PC-9 (cell line): Measurements from ENCODE around the gene PGAP3. TPM values are rescaled to one million over a fixed set of nuclear protein-coding genes. Genes with fewer than 3 reads are reported as not detected.
A peak's percentile ranks its signal among the peaks of the same experiment; 100 is the strongest.

Experiments
- BruUV-seq: library from RNA; stranded (reverse); fragments of 400-500 nt; replicated peaks from 2 replicates; lab custom pipeline; 2021; lab: Mats Ljungman, UMichigan
- CTCF ChIA-PET: fragments of 300-600 bp; sonication (Branson Sonifier 250); formaldehyde crosslinking; loops from one replicate; lab custom pipeline; 2022; ENCODE audit warnings: antibody characterized with exemption; lab: Charles Lee
- POLR2A ChIA-PET: fragments of 300-600 bp; sonication (Branson Sonifier 250); formaldehyde crosslinking; loops from one replicate; lab custom pipeline; 2022; ENCODE audit warnings: antibody characterized with exemption; ENCODE audit not compliant: unreplicated experiment; lab: Charles Lee
- DNase-seq, 2 experiments: peaks; one replicate each; pipeline versions ENCODE4 v3.0.0 to v3.0.0-alpha.2; 2015 to 2022; ENCODE audit warnings: mixed read lengths in 1 of 2
- H2AFZ ChIP-seq: fragments of 200-600 bp; sonication (generic); 2 replicates; pipeline ENCODE4 v1.8.1; 2017; ENCODE audit warnings: antibody characterized with exemption
- H3F3A ChIP-seq: fragments of 200-600 bp; sonication (generic); 2 replicates; pipeline ENCODE4 v1.8.1; 2017; ENCODE audit warnings: antibody characterized with exemption, mild to moderate bottlenecking, low read depth; ENCODE audit not compliant: insufficient read depth
- H3K27ac ChIP-seq: fragments of 200-600 bp; sonication (generic); 2 replicates; pipeline ENCODE4 v1.6.1; 2016; ENCODE audit warnings: mixed run types
- H3K27me3 ChIP-seq: fragments of 200-600 bp; sonication (generic); 2 replicates; pipeline ENCODE4 v1.6.1; 2016; ENCODE audit warnings: low read depth, mixed run types; ENCODE audit not compliant: insufficient read depth
- H3K36me3 ChIP-seq: fragments of 200-600 bp; sonication (generic); 2 replicates; pipeline ENCODE4 v1.6.1; 2016; ENCODE audit warnings: low read depth, mixed run types
- H3K4me1 ChIP-seq: fragments of 200-600 bp; sonication (generic); replicated peaks from 2 replicates; pipeline ENCODE4 v1.6.1; 2016; ENCODE audit warnings: mixed run types; ENCODE audit not compliant: insufficient read depth
- H3K4me2 ChIP-seq: fragments of 200-600 bp; sonication (generic); 2 replicates; pipeline ENCODE4 v1.6.1; 2017; ENCODE audit warnings: mixed run types
- H3K4me3 ChIP-seq: fragments of 200-600 bp; sonication (generic); 2 replicates; pipeline ENCODE4 v1.6.1; 2016; ENCODE audit warnings: mixed run types
- H3K79me2 ChIP-seq: fragments of 200-600 bp; sonication (generic); 2 replicates; pipeline ENCODE4 v1.6.1; 2017; ENCODE audit warnings: low read depth, mixed run types
- H3K9me2 ChIP-seq: fragments of 200-600 bp; sonication (generic); 2 replicates; pipeline ENCODE4 v1.8.1; 2017; ENCODE audit warnings: mild to moderate bottlenecking; ENCODE audit not compliant: insufficient read depth
- H3K9me3 ChIP-seq: fragments of 200-600 bp; sonication (generic); 2 replicates; pipeline ENCODE4 v1.8.1; 2016; ENCODE audit warnings: low read depth; ENCODE audit not compliant: insufficient read depth
- H4K20me1 ChIP-seq: fragments of 200-600 bp; sonication (generic); 2 replicates; pipeline ENCODE4 v1.8.1; 2017; ENCODE audit not compliant: insufficient read depth
- EZH2 ChIP-seq: fragments of 200-600 bp; sonication (generic); IDR thresholded peaks from 2 replicates; pipeline ENCODE4 v1.8.0; 2017; ENCODE audit warnings: antibody characterized with exemption, low read depth
- intact Hi-C: fragments of 100-400 bp; cut with micrococcal nuclease; formaldehyde crosslinking; loops from one replicate; pipeline ENCODE4 v1.10.0; 2022; ENCODE audit not compliant: unreplicated experiment
- total RNA-seq: library from RNA; stranded (reverse); gene quantifications from 2 replicates; pipeline ENCODE4 v1.2.3, GENCODE V29; 2021
- TF ChIP-seq, protein P1 (sequence below): fragments of 200-600 bp; sonication (generic); conservative IDR thresholded peaks from 2 replicates; pipeline ENCODE4 v1.6.1; 2017; ENCODE audit warnings: mixed run types, antibody characterized with exemption, mild to moderate bottlenecking, moderate library complexity

PGAP3 gene
- total RNA-seq, 1 experiment from 2014 or later, result 15.0 TPM

DNA sequence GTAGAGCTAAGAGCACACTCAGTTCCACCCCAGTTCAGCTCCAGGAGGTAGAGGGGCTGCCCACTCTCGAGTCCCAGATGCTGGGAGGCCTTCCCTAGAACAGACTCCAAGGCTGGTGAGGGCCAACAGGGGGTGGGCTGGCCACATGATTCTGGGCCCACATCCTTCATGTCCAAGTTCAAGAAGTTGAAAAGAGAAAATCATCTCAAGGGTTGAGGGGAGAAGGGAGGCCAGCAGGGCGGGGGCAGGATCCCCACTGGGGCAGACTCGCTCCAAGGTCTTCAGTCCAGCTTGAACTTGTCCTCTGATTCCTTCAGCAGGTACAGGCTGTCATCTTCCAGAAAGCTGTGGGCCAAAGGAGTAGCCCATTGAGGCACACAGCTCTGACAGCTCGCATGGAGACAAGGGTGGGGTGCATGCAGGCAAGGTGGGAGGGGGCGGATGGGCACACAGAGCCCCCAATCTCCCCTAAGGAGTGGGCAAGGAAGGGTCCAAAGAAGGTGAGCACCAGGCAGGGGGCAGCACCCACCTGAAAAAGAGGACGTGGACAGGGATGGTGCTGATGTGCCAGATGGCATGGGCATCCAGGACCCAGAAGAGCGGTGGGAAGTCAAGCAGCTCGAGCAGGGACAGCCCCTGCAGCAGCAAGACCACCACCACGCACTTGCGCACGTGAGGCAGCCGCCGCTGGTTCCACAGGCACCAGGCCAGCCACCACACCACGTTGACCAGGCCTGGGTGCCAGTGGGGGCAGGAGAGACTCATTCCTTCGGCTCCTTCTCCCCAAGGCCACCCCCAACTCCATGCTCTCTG, 15.1 kb downstream of the PGAP3 start:
- CTCF ChIA-PET, result interaction anchor here (1.7 kb wide), 1 partner anchor 21 kb away, joined by 4 read pairs; no protein-coding TSS in a partner anchor
- POLR2A ChIA-PET, result no interaction called here

DNA sequence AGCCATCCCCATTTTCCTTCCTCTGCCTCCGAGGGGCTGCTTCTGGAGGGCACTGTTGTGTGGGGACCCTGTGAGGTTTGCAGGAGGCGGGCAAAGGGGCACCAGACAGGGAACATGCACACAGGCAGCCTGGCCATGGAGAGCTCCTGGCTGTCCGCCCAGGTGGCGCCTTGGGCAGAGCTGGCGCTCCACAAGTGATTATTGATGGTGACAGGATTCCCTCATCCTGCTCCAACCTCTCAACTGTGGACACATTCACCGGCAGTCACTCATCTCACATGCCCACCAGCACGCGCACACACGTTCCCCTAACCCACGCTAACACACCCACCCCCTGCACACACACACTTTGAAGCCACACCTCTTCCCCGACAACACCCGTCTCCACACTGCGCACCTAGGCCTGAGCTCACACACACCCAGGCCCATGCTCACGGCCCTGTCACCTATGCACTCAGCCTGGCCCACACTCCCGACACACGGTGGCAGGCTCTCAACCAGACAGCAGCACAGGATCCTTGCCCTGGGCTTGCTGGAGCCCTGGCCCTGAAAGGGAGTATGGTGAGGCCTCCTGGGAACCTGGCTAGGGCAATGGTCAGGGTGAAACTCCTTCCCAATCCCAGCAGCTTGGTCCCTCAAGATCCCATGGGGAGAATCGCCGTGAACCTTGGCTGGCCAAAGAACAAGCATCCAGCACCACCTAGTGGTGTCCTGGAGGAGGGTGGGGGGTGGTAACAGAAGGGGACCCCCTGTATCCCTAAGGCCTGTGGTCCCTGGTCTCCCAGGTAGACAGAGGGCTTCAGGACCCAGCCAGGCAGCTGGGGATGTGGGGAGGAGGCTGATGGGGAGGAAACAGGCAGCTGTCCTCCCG, 16.0 kb downstream of the PGAP3 start:
- H2AFZ ChIP-seq, result no peak overlapping the region
- no peak overlapping the region for H3K27ac ChIP-seq
- no peak overlapping the region for H3K4me3 ChIP-seq
- DNase-seq, result no peak
- ChIA-PET POLR2A (interaction anchor here (0.9 kb wide), 1 partner anchor 58 kb away, joined by 3 read pairs; no protein-coding TSS in a partner anchor), CTCF (interaction anchor here (1.7 kb wide), 1 partner anchor 20 kb away, joined by 4 read pairs; no protein-coding TSS in a partner anchor)
- no TSS peak for BruUV-seq
- H3K36me3 ChIP-seq, result no peaks in the 10 kb centered on the region
- no peaks in the 10 kb centered on the region for H3K9me3 ChIP-seq
- H3K4me2 ChIP-seq, result no peak overlapping the region
- H3K9me2 ChIP-seq, result no peaks in the 10 kb centered on the region
- TF ChIP-seq, protein P1, sequence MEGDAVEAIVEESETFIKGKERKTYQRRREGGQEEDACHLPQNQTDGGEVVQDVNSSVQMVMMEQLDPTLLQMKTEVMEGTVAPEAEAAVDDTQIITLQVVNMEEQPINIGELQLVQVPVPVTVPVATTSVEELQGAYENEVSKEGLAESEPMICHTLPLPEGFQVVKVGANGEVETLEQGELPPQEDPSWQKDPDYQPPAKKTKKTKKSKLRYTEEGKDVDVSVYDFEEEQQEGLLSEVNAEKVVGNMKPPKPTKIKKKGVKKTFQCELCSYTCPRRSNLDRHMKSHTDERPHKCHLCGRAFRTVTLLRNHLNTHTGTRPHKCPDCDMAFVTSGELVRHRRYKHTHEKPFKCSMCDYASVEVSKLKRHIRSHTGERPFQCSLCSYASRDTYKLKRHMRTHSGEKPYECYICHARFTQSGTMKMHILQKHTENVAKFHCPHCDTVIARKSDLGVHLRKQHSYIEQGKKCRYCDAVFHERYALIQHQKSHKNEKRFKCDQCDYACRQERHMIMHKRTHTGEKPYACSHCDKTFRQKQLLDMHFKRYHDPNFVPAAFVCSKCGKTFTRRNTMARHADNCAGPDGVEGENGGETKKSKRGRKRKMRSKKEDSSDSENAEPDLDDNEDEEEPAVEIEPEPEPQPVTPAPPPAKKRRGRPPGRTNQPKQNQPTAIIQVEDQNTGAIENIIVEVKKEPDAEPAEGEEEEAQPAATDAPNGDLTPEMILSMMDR, result peak; percentile 63
- no peak for TF ChIP-seq EZH2
- no peaks in the 10 kb centered on the region for H3K79me2 ChIP-seq
- H3K27me3 ChIP-seq, result no peaks in the 10 kb centered on the region
- no peaks in the 10 kb centered on the region for H4K20me1 ChIP-seq
- H3K4me1 ChIP-seq, result peaks cover 52% of the 10 kb centered on the region
- H3F3A ChIP-seq, result peaks cover 36% of the 10 kb centered on the region
- intact Hi-C loops, result loop anchor here (2.0 kb wide), 1 partner anchor 49 kb away; no protein-coding TSS in a partner anchor

More for the DNA sequence above, 15.1 kb downstream of the PGAP3 start:
- H3K4me2 ChIP-seq, result no peak overlapping the region
- H3K36me3 ChIP-seq, result no peaks in the 10 kb centered on the region
- DNase-seq, result no peak
- H3K4me3 ChIP-seq, result no peak overlapping the region
- no peak overlapping the region for H3K27ac ChIP-seq
- H4K20me1 ChIP-seq, result no peaks in the 10 kb centered on the region
- peaks cover 44% of the 10 kb centered on the region for H3K4me1 ChIP-seq
- no peak for TF ChIP-seq EZH2
- TF ChIP-seq, protein P1, result peak; percentile 33; the same call in 1 of the 2 replicates
- H3F3A ChIP-seq, result peaks cover 37% of the 10 kb centered on the region
- no peaks in the 10 kb centered on the region for H3K9me3 ChIP-seq
- H3K27me3 ChIP-seq, result no peaks in the 10 kb centered on the region
- H3K79me2 ChIP-seq, result no peaks in the 10 kb centered on the region
- H2AFZ ChIP-seq, result no peak overlapping the region
- no TSS peak for BruUV-seq
- intact Hi-C loops, result loop anchor here (2.0 kb wide), 1 partner anchor 50 kb away; no protein-coding TSS in a partner anchor
- no peaks in the 10 kb centered on the region for H3K9me2 ChIP-seq

DNA sequence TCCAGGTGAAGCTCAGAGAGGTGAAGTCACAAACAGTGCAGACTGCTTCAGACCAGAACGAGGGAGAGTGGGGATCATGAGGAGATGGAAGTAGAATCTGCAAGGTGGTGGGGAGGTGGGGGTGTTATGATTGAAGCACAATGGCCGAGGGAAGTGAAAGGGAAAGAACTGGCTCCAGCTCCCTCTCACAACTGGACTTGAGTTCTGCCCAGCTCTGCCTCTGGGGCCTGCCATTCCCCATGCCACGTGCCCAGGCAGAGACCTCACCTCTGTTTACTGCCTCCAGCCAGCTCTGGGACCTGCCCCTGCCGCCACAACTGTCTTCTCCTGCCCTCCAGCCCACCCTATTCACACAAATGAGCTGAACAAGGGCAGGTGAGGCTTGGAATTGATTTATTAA, 17.1 kb downstream of the PGAP3 start:
- CTCF ChIA-PET, result interaction anchor here (0.6 to 1.7 kb wide), 2 partner anchors 19 to 69 kb away, joined by 3 to 4 read pairs; no protein-coding TSS in a partner anchor

More for the DNA sequence above, 17.1 kb downstream of the PGAP3 start:
- Histone ChIP-seq H3K4me3 (no peak overlapping the region), H2AFZ (no peak overlapping the region), H3K4me2 (no peak overlapping the region), H3K79me2 (no peaks in the 10 kb centered on the region), H3K9me2 (no peaks in the 10 kb centered on the region), H3K27me3 (no peaks in the 10 kb centered on the region), H3K27ac (no peak overlapping the region), H3K36me3 (no peaks in the 10 kb centered on the region), H4K20me1 (no peaks in the 10 kb centered on the region), H3F3A (peaks cover 25% of the 10 kb centered on the region), H3K4me1 (peaks cover 45% of the 10 kb centered on the region), H3K9me3 (no peaks in the 10 kb centered on the region)
- no peak for DNase-seq
- intact Hi-C loops, result no loop called here
- no TSS peak for BruUV-seq
- TF ChIP-seq, protein P1, result no peak
- TF ChIP-seq EZH2, result no peak
- POLR2A ChIA-PET, result interaction anchor here (0.9 kb wide), 1 partner anchor 59 kb away, joined by 3 read pairs; no protein-coding TSS in a partner anchor
